ENCODE data around the gene MRTFB.

Gene MRTFB

GRCh38 chr16:14249291-14250032 is 178.3 kb downstream of the MRTFB start:
- FAIRE-seq (no peak), DNase-seq (ENCODE audit: insufficient read length, low spot score) (peak; percentile 31)
- TF ChIP-seq POLR2A (IDR thresholded peaks at IDR 0.05; ENCODE audit: low read depth, low read length), result no peak

- FAIRE-seq, result no peak
- no peak for DNase-seq (ENCODE audit: insufficient read length, low spot score)
- no peak for TF ChIP-seq POLR2A (IDR thresholded peaks at IDR 0.05; ENCODE audit: low read depth, low read length)
Observed at GRCh38 chr16:14251419-14251818, 180.3 kb downstream of the MRTFB start.

- DNase-seq (ENCODE audit: insufficient read length, low spot score), result no peak
- FAIRE-seq, result no peak
- TF ChIP-seq POLR2A (IDR thresholded peaks at IDR 0.05; ENCODE audit: low read depth, low read length), result no peak
Observed at GRCh38 chr16:14252860-14253259, 181.7 kb downstream of the MRTFB start.

- DNase-seq (ENCODE audit: insufficient read length, low spot score) (no peak), FAIRE-seq (no peak)
- no peak for TF ChIP-seq POLR2A (IDR thresholded peaks at IDR 0.05; ENCODE audit: low read depth, low read length)
Observed at GRCh38 chr16:14263011-14263410, 191.9 kb downstream of the MRTFB start.

- no peak for TF ChIP-seq POLR2A (IDR thresholded peaks at IDR 0.05; ENCODE audit: low read depth, low read length)
- FAIRE-seq (no peak), DNase-seq (ENCODE audit: insufficient read length, low spot score) (no peak)
Observed at GRCh38 chr16:14263769-14264168, 192.7 kb downstream of the MRTFB start.

- no peak for TF ChIP-seq POLR2A (IDR thresholded peaks at IDR 0.05; ENCODE audit: low read depth, low read length)
- FAIRE-seq, result no peak
- DNase-seq (ENCODE audit: insufficient read length, low spot score), result no peak
Observed at GRCh38 chr16:14264327-14264943, 193.3 kb downstream of the MRTFB start.

- no peak for TF ChIP-seq POLR2A (IDR thresholded peaks at IDR 0.05; ENCODE audit: low read depth, low read length)
- DNase-seq (ENCODE audit: insufficient read length, low spot score), result no peak
Observed at GRCh38 chr16:14268073-14268472, 197.0 kb downstream of the MRTFB start.

GRCh38 chr16:14275934-14276333 is 204.8 kb downstream of the MRTFB start:
- FAIRE-seq, result no peak
- no peak for TF ChIP-seq POLR2A (IDR thresholded peaks at IDR 0.05; ENCODE audit: low read depth, low read length)

More at GRCh38 chr16:14268073-14268472, 197.0 kb downstream of the MRTFB start:
- no peak for FAIRE-seq

GRCh38 chr16:14278749-14279148 is 207.6 kb downstream of the MRTFB start:
- no peak for TF ChIP-seq POLR2A (IDR thresholded peaks at IDR 0.05; ENCODE audit: low read depth, low read length)
- DNase-seq (ENCODE audit: insufficient read length, low spot score) (no peak), FAIRE-seq (no peak)

More at GRCh38 chr16:14275934-14276333, 204.8 kb downstream of the MRTFB start:
- no peak for DNase-seq (ENCODE audit: insufficient read length, low spot score)

- TF ChIP-seq POLR2A (IDR thresholded peaks at IDR 0.05; ENCODE audit: low read depth, low read length), result no peak
- DNase-seq (ENCODE audit: insufficient read length, low spot score) (no peak), FAIRE-seq (no peak)
Observed at GRCh38 chr16:14280541-14280940, 209.4 kb downstream of the MRTFB start.

GRCh38 chr16:14283786-14284185 is 212.7 kb downstream of the MRTFB start:
- no peak for FAIRE-seq
- DNase-seq (ENCODE audit: insufficient read length, low spot score), result no peak
- TF ChIP-seq POLR2A (IDR thresholded peaks at IDR 0.05; ENCODE audit: low read depth, low read length), result no peak

- no peak for FAIRE-seq
- no peak for TF ChIP-seq POLR2A (IDR thresholded peaks at IDR 0.05; ENCODE audit: low read depth, low read length)
- DNase-seq (ENCODE audit: insufficient read length, low spot score), result no peak
Observed at GRCh38 chr16:14284371-14284770, 213.3 kb downstream of the MRTFB start.

- FAIRE-seq, result no peak
- peak; percentile 44 for DNase-seq (ENCODE audit: insufficient read length, low spot score)
- no peak for TF ChIP-seq POLR2A (IDR thresholded peaks at IDR 0.05; ENCODE audit: low read depth, low read length)
Observed at GRCh38 chr16:14284930-14285512, 213.9 kb downstream of the MRTFB start.

- TF ChIP-seq POLR2A (IDR thresholded peaks at IDR 0.05; ENCODE audit: low read depth, low read length), result no peak
- FAIRE-seq, result peak; percentile 81
Observed at GRCh38 chr16:14285513-14286367, 214.6 kb downstream of the MRTFB start.

More at GRCh38 chr16:14285513-14286367, 214.6 kb downstream of the MRTFB start:
- DNase-seq (ENCODE audit: insufficient read length, low spot score), result peak; percentile 91

Data from H54 (cell line).